NCI-H2227 (cell line): ENCODE results near the gene SERPINE1.
"Not testable (repeated sequence)": the region's sequence is repeated elsewhere in the genome, so short reads cannot be mapped to it uniquely, and the experiment has no call there.

Experiments used
- DNase-seq: peaks from one replicate; lab custom pipeline; 2025; ENCODE audit not compliant: unreplicated experiment; lab: John Stamatoyannopoulos, UW

SERPINE1 gene

DNA sequence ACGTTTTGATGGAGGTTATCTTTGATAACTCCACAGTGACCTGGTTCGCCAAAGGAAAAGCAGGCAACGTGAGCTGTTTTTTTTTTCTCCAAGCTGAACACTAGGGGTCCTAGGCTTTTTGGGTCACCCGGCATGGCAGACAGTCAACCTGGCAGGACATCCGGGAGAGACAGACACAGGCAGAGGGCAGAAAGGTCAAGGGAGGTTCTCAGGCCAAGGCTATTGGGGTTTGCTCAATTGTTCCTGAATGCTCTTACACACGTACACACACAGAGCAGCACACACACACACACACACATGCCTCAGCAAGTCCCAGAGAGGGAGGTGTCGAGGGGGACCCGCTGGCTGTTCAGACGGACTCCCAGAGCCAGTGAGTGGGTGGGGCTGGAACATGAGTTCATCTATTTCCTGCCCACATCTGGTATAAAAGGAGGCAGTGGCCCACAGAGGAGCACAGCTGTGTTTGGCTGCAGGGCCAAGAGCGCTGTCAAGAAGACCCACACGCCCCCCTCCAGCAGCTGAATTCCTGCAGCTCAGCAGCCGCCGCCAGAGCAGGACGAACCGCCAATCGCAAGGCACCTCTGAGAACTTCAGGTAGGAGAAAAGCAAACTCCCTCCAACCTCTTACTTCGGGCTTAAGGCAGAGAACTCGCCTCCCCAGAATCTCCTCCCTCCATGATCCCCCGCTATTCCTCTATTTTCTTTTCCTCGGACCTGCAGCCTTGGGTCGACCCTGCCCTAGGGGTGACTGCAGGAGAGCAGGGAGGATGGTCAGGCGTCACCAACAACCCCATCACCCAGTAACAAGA is at the start of gene SERPINE1:
SERPINE1 (plus strand) TSS at position 454 of the 809 bp plus-strand sequence. CDS start 1,290 bp downstream, outside the sequence.
- peak; percentile 92 for DNase-seq

DNA sequence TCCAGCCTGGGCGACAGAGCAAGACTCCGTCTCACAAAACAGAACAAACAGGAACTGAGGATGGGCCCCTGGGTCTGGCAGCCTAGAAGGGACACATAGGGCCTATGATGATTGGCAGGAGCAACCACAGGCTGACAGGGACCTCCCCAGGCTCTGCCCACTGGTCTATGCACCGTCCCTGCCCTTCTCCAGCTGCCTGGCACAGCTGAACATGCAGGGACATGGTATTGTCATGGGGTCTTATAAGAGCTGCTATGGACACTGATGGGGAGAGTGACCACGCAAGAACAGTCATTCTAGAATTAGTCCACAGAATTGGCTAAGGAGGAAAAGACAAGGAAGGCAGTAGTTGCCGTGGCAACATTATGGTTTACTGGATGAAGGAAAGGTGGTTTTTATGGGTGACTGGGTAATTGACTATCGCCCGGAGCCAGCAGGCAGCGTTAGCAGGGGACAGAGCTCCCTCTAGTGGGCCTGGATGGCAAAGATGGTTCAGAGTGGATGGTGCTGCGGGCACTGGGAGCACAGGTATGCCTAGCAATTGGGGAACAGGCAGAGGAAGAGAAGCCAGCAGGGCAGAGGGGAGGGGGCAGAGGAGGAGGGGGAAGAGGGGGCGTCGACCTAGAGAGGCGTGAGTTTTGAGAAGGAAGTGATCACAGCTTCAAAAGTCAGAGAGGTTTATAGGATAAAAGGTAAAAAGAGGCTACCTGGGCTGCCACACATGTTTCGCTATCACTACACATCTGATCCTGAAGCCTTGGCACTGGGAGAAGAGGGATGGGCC is 49.4 kb upstream of the SERPINE1 start:
- peak; percentile 90 for DNase-seq

DNA sequence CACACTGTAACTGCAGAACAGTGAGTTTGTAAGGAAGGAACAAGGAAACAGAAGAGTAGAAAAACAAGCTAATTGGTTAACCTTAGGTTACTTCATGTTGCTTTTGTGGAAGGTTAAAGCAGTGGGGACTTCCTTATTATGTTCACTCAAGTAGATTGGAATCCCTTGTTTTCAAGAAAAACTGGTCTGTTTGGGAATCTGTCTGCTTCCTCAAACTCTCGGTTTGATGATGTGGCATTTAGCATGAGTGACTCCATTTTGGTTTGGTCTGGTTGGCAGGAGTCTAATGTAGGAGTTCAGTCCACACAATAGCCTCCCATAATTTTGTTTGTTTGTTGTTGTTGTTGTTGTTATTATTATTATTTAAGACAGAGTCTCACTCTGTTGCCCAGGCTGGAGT is 45.5 kb upstream of the SERPINE1 start:
- DNase-seq: no peak

DNA sequence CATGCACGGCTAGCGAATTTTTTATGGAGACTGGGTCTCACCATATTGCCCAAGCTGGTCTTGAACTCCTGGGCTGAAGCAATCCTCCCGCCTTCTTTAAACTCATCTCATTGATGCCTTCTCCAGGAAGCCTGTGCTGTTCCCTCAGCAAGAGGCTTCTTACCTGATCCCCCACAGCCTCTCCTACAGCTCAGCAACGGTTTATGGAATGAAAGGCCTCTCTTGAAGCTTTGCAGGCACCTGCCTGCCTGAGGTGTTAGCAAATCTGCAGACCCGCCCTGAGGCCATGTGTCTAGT is 42.1 kb upstream of the SERPINE1 start:
- DNase-seq: no peak

DNA sequence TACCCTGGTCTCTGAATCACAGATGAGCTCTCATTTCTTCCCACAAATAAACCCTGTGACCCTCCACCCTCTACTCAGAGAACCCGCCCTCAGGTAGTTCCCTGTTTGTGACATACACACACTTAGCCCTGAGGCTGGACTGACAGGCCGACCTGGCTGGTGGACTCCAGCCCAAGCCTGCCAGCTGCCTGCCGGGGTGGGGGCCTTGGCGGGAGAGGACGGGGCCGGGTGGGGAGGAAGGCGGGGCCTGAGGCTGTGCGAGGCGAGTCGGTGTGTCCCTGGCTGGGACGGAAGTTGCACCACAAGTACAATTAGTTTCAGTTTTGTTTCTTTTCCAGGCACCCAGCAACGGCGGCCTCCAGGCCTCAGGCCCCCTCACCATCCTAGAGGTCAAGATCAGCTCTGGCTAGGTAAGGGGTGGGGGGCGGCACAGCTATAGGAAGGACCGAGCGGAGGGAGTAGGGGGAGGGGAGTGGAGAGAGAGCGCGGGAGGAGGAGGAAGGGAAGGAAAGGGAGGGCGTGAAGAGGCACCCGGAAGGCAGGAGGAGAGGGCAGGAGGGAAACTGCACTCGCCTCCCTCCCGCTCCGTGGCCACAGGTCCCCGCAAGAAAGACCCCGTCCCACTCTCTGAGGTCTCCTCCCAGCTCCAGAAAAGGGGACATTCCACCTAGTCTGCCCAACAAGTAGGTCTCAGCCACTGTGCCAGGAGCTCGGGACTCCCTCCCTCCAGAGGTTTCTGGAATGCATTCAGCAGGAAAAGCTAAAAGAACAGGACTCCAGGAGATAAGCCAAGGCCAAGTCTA is 41.5 kb upstream of the SERPINE1 start, which contains the start of gene TRIM56:
TRIM56 (plus strand) TSS at position 320 of the 803 bp plus-strand sequence. CDS start 1,832 bp downstream, outside the sequence.
- peak; percentile 72 for DNase-seq

DNA sequence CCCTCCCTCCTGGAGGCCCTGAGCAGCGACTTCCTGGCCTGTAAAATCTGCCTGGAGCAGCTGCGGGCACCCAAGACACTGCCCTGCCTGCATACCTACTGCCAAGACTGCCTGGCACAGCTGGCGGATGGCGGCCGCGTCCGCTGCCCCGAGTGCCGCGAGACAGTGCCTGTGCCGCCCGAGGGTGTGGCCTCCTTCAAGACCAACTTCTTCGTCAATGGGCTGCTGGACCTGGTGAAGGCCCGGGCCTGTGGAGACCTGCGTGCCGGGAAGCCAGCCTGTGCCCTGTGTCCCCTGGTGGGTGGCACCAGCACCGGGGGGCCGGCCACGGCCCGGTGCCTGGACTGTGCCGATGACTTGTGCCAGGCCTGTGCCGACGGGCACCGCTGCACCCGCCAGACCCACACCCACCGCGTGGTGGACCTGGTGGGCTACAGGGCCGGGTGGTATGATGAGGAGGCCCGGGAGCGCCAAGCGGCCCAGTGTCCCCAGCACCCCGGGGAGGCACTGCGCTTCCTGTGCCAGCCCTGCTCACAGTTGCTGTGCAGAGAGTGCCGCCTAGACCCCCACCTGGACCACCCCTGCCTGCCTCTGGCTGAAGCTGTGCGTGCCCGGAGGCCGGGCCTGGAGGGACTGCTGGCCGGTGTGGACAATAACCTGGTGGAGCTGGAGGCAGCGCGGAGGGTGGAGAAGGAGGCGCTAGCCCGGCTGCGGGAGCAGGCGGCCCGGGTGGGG is 39.4 kb upstream of the SERPINE1 start:
- DNase-seq: no peak

DNA sequence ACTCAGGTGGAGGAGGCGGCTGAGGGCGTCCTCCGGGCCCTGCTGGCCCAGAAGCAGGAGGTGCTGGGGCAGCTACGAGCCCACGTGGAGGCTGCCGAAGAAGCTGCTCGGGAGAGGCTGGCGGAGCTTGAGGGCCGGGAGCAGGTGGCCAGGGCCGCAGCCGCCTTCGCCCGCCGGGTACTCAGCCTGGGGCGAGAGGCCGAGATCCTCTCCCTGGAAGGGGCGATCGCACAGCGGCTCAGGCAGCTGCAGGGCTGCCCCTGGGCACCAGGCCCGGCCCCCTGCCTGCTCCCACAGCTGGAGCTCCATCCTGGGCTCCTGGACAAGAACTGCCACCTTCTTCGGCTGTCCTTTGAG is 38.9 kb upstream of the SERPINE1 start:
- no peak for DNase-seq

DNA sequence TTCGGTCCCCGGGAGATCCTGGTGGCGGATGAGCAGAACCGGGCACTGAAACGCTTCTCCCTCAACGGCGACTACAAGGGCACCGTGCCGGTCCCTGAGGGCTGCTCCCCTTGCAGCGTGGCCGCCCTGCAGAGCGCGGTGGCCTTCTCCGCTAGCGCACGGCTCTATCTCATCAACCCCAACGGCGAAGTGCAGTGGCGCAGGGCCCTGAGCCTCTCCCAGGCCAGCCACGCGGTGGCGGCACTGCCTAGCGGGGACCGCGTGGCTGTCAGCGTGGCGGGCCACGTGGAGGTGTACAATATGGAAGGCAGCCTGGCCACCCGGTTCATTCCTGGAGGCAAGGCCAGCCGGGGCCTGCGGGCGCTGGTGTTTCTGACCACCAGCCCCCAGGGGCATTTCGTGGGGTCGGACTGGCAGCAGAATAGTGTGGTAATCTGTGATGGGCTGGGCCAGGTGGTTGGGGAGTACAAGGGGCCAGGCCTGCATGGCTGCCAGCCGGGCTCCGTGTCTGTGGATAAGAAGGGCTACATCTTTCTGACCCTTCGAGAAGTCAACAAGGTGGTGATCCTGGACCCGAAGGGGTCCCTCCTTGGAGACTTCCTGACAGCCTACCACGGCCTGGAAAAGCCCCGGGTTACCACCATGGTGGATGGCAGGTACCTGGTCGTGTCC is 37.9 kb upstream of the SERPINE1 start:
- no peak for DNase-seq

DNA sequence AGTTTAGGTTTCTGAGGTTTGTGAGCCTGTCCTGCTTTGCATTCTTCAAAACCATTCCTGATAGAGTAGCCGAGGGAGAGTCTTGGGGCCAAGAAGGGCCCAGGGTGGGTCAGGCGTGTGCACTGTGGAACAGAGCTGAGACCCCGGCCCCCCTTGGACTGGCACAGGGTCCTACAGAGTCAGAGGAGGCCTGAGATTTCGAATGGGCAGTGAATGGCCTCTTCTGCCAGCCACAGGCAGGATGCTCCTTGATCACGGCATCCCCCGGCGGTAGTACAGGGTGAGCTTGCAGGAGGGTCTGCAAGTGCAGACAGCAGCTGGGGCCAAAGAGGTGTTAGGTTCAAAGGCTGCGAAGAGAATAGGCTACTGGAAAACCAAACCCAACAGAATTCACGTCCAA is 37.0 kb upstream of the SERPINE1 start:
- no peak for DNase-seq

DNA sequence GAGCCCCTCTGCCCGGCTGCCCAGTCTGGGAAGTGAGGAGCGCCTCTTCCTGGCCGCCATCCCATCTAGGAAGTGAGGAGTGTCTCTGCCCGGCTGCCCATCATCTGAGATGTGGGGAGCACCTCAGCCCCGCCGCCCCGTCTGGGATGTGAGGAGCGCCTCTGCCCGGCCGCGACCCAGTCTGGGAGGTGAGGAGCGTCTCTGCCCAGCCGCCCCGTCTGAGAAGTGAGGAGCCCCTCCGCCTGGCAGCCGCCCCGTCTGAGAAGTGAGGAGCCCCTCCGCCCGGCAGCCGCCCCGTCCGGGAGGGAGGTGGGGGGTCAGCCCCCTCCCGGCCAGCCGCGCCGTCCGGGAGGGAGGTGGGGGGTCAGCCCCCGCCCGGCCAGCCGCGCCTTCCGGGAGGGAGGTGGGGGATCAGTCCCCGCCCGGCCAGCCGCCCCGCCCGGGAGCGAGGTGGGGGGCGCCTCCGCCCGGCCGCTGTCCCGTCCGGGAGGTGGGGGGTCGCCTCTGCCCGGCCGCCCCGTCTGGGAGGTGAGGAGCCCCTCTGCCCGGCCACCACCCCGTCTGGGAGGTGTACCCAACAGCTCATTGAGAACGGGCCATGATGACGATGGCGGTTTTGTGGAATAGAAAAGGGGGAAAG is 34.5 kb upstream of the SERPINE1 start:
- not testable (repeated sequence) for DNase-seq

DNA sequence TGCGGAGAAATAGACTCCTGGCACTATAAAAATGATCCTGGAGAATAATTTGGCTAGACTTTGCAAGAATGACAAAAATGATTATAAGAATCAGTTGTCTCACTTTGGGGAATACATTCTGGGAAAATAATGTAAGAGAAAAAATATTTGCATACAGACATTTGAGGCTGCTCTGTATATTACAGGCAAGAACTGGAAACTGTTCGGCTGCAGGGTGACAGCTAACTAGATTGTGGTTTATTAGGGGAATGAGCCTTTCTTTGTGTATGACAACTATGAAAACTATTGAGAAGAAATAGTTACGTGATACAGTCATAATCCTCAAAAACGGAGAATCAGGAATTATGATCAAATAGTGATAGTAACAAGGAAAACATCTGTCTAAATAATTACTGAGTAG is 33.0 kb upstream of the SERPINE1 start:
- no peak for DNase-seq

DNA sequence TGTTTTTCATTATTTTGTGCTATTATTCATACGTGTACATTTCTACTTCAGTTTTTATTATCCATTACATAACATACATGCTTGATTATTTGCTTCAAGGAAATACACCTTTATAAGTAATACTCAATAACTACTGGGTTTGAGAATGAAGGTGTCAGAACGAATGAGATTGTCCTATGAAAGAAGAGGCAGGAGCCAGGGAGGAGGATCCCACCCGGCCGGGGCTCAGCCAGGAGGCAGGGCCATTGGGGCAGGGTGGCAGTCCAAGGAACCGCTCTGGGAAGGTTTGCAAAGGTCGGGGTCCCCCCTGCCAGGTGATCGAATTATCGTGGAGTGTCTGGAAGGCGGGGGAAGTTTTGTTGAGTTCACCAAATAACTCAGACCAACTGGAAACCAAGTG is 32.5 kb upstream of the SERPINE1 start:
- DNase-seq: no peak

DNA sequence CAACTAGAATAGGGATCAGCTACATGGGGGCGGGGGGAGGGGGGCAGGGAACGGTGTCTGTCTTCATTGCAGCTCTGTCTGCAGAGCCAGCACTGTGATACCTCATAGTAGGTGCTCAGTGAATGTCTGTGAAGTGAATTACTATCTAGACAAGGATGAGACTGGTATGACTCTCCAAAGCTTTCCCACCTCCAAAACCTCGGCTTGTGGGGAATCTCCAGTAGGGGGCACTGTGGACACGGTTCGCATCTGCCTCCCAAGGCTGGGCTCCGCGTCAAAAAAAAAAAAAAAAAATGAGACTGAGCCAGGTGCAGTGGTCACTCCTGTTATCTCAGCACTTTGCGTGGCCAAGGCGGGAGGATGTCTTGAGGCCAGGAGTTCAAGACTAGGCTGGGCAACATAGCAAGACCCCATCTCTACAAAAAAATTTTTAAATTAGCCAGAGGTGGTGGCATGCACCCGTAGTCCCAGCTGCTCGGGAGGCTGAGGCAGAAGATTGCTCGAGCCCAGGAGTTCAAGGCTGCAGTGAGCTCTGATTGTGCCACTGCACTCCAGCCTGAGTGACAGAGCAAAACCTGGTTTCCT is 32.0 kb upstream of the SERPINE1 start:
- no peak for DNase-seq

DNA sequence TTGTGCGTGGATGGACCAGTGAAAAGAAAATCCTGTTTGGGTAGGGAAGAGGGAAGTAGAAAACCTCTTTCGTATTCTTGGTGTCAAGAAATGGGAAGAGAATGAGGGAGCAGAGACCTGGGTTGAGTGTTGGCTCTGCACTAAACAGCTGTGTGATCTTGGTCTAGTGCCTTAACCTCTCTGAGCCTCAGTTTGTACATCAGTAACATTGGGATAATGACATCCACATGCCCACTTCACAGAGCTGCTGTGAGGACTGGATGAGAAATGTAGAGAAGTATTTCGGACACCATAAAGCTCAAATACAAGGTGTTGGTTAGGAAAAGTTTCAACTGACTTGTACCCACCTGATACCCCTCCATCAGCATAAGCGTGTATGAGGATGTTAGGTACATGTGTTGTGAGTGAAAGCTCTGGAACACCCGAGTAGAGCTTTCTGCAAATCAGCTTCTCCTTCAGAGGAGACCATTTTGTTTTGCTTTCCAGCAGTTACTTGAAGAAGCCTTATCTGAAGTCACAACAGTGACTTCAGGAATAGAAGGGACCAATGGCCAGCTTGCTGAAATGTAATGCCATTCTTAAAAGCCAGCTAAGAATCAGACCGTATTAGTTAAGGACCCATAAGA is 30.5 kb upstream of the SERPINE1 start:
- no peak for DNase-seq

DNA sequence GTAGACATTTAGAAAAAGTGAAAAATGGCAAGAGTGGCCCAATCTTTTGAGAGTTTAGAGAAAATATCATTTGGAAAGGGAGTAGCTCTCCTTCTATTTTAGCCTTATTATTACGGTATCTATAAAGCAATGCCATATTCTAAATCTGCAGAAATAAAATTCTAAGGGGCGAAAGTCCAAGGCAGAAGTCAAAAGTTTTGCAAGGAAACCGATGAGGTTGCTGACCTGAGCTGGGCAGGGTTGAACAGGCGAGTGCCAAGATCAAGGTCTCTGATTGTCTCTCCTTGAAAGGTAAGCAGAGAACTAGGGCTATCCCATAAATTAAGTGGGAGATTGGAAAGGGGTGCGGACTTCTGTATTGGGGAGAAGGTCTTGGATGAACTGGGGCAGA is 30.0 kb upstream of the SERPINE1 start:
- DNase-seq: no peak

DNA sequence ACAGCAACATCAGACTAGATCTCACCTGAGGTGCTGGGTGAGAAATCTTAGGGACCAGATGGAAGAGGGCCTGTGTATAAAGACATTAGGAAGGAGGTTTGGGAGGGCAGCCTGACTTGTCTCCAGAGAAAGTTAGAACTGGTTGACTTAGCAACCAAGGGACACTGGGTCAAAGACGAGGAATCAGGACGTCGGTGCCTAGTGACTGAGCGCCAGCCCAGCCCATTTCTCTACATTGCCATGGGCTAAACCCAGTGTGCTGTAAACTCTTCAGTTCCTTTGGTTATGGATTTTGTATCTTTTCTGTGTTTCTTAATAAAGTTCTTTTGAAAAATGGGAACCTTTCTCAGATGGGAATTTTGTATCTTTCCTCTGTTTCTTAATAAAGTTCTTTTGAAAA is 29.3 kb upstream of the SERPINE1 start:
- no peak for DNase-seq

DNA sequence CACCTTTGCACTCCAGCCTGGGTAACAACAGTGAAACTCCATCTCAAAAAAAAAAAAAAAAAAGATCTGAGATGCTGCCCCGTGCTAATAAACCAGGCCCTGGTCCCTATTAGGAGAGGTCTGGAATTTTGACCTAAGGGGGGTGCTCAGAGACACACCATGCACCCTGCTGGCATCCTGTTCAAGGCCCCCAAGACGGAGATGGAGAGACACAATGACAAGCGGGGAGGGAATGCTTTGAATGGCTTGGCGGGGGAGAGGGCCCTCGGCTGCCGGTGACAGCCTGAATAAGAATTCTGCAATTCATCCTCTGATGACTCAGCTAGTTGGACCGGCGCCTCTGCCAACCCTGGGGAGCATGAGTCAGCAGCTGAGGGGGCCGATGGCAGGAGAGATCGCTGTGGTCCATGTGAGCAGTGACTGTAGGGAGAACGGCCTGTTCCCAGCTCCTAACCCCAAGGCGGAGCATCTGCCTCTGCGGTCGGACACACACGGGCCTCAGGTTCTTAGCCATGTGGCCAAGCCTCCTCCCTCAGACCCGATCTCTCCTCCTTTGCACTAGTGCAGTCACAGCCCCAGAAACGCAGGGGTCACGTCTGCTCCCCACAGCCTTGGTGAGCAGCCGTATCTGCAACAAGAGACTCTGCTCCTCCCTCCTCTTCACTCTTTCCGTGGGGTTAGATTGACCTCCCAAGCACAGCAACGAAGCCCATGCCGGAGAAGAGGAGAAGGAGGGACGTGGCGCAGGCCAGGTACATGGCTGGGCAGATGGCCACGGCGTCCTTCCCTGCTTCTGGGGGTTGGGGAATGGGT is 26.7 kb upstream of the SERPINE1 start:
- DNase-seq: peak; percentile 85
